B cell (primary cell): ENCODE data around the gene ERI3. TPM values are rescaled to one million over a fixed set of nuclear protein-coding genes. Genes with fewer than 3 reads are reported as not detected.

Experiments used
- ATAC-seq: fragments of 200-7000 bp; cut with Tn5 transposase; one replicate; pipeline ENCODE4 v1.10.0; 2021; ENCODE audit warnings: low read depth, mild to moderate bottlenecking, moderate number of reproducible peaks, moderate library complexity
- CTCF ChIA-PET: fragments of 350-600 bp; sonication (Branson Sonifier 250); formaldehyde crosslinking; loops from one replicate; lab custom pipeline; 2021; ENCODE audit warnings: antibody characterized with exemption, inconsistent platforms; lab: Charles Lee
- POLR2A ChIA-PET: fragments of 350-600 bp; sonication (Branson Sonifier 250); formaldehyde crosslinking; loops from one replicate; lab custom pipeline; 2021; ENCODE audit warnings: antibody characterized with exemption; lab: Charles Lee
- DNase-seq: peaks from one replicate; pipeline ENCODE4 v3.0.0; 2013
- H2AFZ ChIP-seq: 2 replicates; pipeline ENCODE4 v1.6.1; 2012; ENCODE audit warnings: mild to moderate bottlenecking, low read depth, low read length; ENCODE audit not compliant: insufficient read depth, poor library complexity, severe bottlenecking
- H3K27ac ChIP-seq, 2 donors: 1 replicate in 1 of 2; 2 replicates in 1 of 2; pipeline ENCODE4 v1.5.1; 2012 to 2013; ENCODE audit warnings: low read length in 2 of 2, mild to moderate bottlenecking in 2 of 2, moderate library complexity in 1 of 2
- H3K27me3 ChIP-seq, 4 experiments: fragments of 200-600 bp in 1 of 4; sonication (generic) in 1 of 4; replicated peaks in 1 of 4; 1 replicate in 2 of 4; 2 replicates in 2 of 4; pipeline versions ENCODE4 v1.6.1 to v1.7.0; 2013 to 2016; ENCODE audit warnings: low read length in 3 of 4, mild to moderate bottlenecking in 2 of 4, mixed read lengths in 1 of 4, moderate library complexity in 1 of 4; ENCODE audit not compliant: insufficient read depth in 4 of 4, control insufficient read depth in 3 of 4; ENCODE audit errors: control extremely low read depth in 1 of 4
- H3K36me3 ChIP-seq, 2 experiments: replicated peaks in 1 of 2; 1 replicate in 1 of 2; 2 replicates in 1 of 2; pipeline versions ENCODE4 v1.6.1 to v1.7.1; 2013; ENCODE audit warnings: low read length in 1 of 2; ENCODE audit not compliant: insufficient read depth in 2 of 2, control insufficient read depth in 1 of 2; ENCODE audit errors: control extremely low read depth in 1 of 2, extremely low read depth in 1 of 2
- H3K4me1 ChIP-seq, 2 donors: fragments of 200-600 bp in 1 of 2; sonication (generic) in 1 of 2; 1 replicate in 1 of 2; 2 replicates in 1 of 2; pipeline versions ENCODE4 v1.5.1 to v1.6.1; 2013 to 2017; ENCODE audit warnings: low read length in 2 of 2; ENCODE audit not compliant: control insufficient read depth in 2 of 2, insufficient read depth in 2 of 2
- H3K4me2 ChIP-seq: replicated peaks from 2 replicates; pipeline ENCODE3; 2012; ENCODE audit warnings: mild to moderate bottlenecking, low read depth, low read length; ENCODE audit not compliant: poor library complexity, severe bottlenecking
- H3K4me3 ChIP-seq, 5 experiments: fragments of 200-600 bp in 1 of 5; sonication (generic) in 1 of 5; 1 replicate in 3 of 5; 2 replicates in 2 of 5; pipeline versions ENCODE4 v1.5.1 to v1.7.0; 2011 to 2016; ENCODE audit warnings: low read length in 4 of 5, mild to moderate bottlenecking in 4 of 5, low read depth in 2 of 5, control low read depth in 1 of 5, moderate library complexity in 1 of 5; ENCODE audit not compliant: insufficient read depth in 1 of 5; ENCODE audit errors: control extremely low read depth in 1 of 5, extremely low read depth in 1 of 5
- H3K79me2 ChIP-seq: fragments of 200-600 bp; sonication (generic); one replicate; pipeline ENCODE4 v1.6.0; 2016; ENCODE audit warnings: low read length; ENCODE audit not compliant: control insufficient read depth, insufficient read depth
- H3K9ac ChIP-seq: fragments of 200-600 bp; sonication (generic); 2 replicates; pipeline ENCODE4 v1.6.1; 2017; ENCODE audit warnings: mild to moderate bottlenecking, low read length, moderate library complexity
- H3K9me3 ChIP-seq, 3 donors: one replicate each; pipeline versions ENCODE4 v1.6.1 to v1.7.1; 2013; ENCODE audit warnings: low read length in 2 of 3; ENCODE audit not compliant: control insufficient read depth in 2 of 3, insufficient read depth in 1 of 3; ENCODE audit errors: control extremely low read depth in 1 of 3
- H4K20me1 ChIP-seq: 2 replicates; pipeline ENCODE4 v1.6.0; 2012; ENCODE audit warnings: mild to moderate bottlenecking, low read length; ENCODE audit not compliant: insufficient read depth, control insufficient read depth, poor library complexity, severe bottlenecking
- H3K27ac Mint-ChIP-seq: one replicate; pipeline ENCODE4 v1.8.0; 2021; ENCODE audit warnings: mixed read lengths
- H3K27me3 Mint-ChIP-seq: one replicate; pipeline ENCODE4 v1.8.0; 2021; ENCODE audit warnings: mixed read lengths
- H3K4me1 Mint-ChIP-seq: one replicate; pipeline ENCODE4 v1.8.0; 2021; ENCODE audit warnings: mixed read lengths
- H3K4me3 Mint-ChIP-seq: one replicate; pipeline ENCODE4 v1.8.0; 2021; ENCODE audit warnings: mixed read lengths
- H3K9me3 Mint-ChIP-seq: one replicate; pipeline ENCODE4 v1.8.0; 2022; ENCODE audit warnings: mixed read lengths; ENCODE audit not compliant: insufficient read depth
- CTCF ChIP-seq: fragments of 200-600 bp; IDR thresholded peaks from one replicate; pipeline ENCODE4 v1.8.0; 2022; ENCODE audit warnings: antibody characterized with exemption, mild to moderate bottlenecking
- EZH2 ChIP-seq: IDR thresholded peaks from 2 replicates; pipeline ENCODE4 v1.6.1; 2012; ENCODE audit warnings: borderline replicate concordance, low read depth, mild to moderate bottlenecking, moderate library complexity, low read length; ENCODE audit not compliant: insufficient read depth, poor library complexity, severe bottlenecking
- WGBS: methylation state at CpG from one replicate; pipeline ENCODE4 v1.1.5; 2013; ENCODE audit warnings: missing lambda C conversion rate; ENCODE audit not compliant: insufficient coverage; 5-methylcytosine and 5-hydroxymethylcytosine counted together
- intact Hi-C: fragments of 100-400 bp; cut with micrococcal nuclease; formaldehyde crosslinking; loops from one replicate; pipeline ENCODE4 v1.10.0; 2022
- polyA plus RNA-seq: library from polyadenylated mRNA; depleted of rRNA; stranded (reverse); fragments of >200 nt; gene quantifications from 2 replicates; pipeline ENCODE4 v1.2.3, GENCODE V29; 2012
- total RNA-seq, 2 donors: library from RNA; stranded (reverse); fragments of 120-200 nt in 1 of 2; gene quantifications; 1 replicate in 1 of 2; 2 replicates in 1 of 2; pipeline versions ENCODE4 v1.2.3 to v1.2.4, GENCODE V29; 2013 to 2022

The ERI3 gene
- total and polyA plus RNA-seq, 2 donors (not counting 1 experiment from before 2014, with no cell fraction given) = 37.5 to 53.9 TPM

GRCh38 chr1:44259090-44259489 lies 96.0 kb downstream of the ERI3 start:
- intact Hi-C loops = no loop called here
- Histone ChIP-seq H2AFZ (no peak overlapping the region), H3K36me3 (peaks cover 0 to 3% of the 10 kb centered on the region in 2 experiments), H3K27ac (no peak overlapping the region), H3K9me3 (no peaks in the 10 kb centered on the region), H3K4me1 (peaks cover 0 to 4% of the 10 kb centered on the region in 2 donors), H3K4me2 (no peak overlapping the region), H3K27me3 (no peaks in the 10 kb centered on the region), H3K79me2 (no peaks in the 10 kb centered on the region), H3K4me3 (no peak overlapping the region), H4K20me1 (no peaks in the 10 kb centered on the region), H3K9ac (no peak overlapping the region)
- no peaks in the 10 kb centered on the region for H3K27me3 Mint-ChIP-seq
- DNase-seq (no peak), ATAC-seq (no peak)
- CTCF ChIA-PET = interaction anchor here (0.6 kb wide), 1 partner anchor 1619 kb away, joined by 4 read pairs; no protein-coding TSS in a partner anchor
- H3K4me1 Mint-ChIP-seq = peaks cover 13% of the 10 kb centered on the region
- WGBS = 100% methylated on average over 2 of the region's 2 CpGs
- no peak overlapping the region for H3K4me3 Mint-ChIP-seq
- no peak overlapping the region for H3K27ac Mint-ChIP-seq
- TF ChIP-seq CTCF = no peak
- no peak for TF ChIP-seq EZH2
- POLR2A ChIA-PET = no interaction called here
- no peaks in the 10 kb centered on the region for H3K9me3 Mint-ChIP-seq

- no peak overlapping the region for H3K9ac ChIP-seq
- H3K4me1 Mint-ChIP-seq = peaks cover 9% of the 10 kb centered on the region
- POLR2A ChIA-PET = interaction anchor here (0.6 kb wide), 1 partner anchor 1724 kb away, joined by 4 read pairs; no protein-coding TSS in a partner anchor
Measured at GRCh38 chr1:44256762-44257554, 98.1 kb downstream of the ERI3 start.

More at GRCh38 chr1:44256762-44257554, 98.1 kb downstream of the ERI3 start:
- no peak overlapping the region for H3K4me3 Mint-ChIP-seq
- no peaks in the 10 kb centered on the region for H3K79me2 ChIP-seq
- H3K4me3 ChIP-seq = no peak overlapping the region
- peaks cover 0 to 3% of the 10 kb centered on the region in 2 donors for H3K4me1 ChIP-seq
- H3K9me3 Mint-ChIP-seq = no peaks in the 10 kb centered on the region
- no peaks in the 10 kb centered on the region for H4K20me1 ChIP-seq
- H3K27ac ChIP-seq = no peak overlapping the region
- no peak overlapping the region for H3K4me2 ChIP-seq
- ATAC-seq (no peak), DNase-seq (no peak)
- intact Hi-C loops = no loop called here
- no peaks in the 10 kb centered on the region for H3K9me3 ChIP-seq
- peaks cover 0 to 5% of the 10 kb centered on the region in 2 experiments for H3K36me3 ChIP-seq
- H2AFZ ChIP-seq = no peak overlapping the region
- H3K27ac Mint-ChIP-seq = no peak overlapping the region
- no peaks in the 10 kb centered on the region for H3K27me3 Mint-ChIP-seq
- TF ChIP-seq CTCF (no peak), EZH2 (no peak)
- 96% methylated on average over 2 of the region's 10 CpGs for WGBS
- CTCF ChIA-PET = interaction anchor here (1.1 kb wide), 1 partner anchor 19 kb away, joined by 3 read pairs; no protein-coding TSS in a partner anchor
- no peaks in the 10 kb centered on the region for H3K27me3 ChIP-seq
